SK-N-SH (cell line): ENCODE results near the gene CCDC15. TPM values are rescaled to one million over a fixed set of nuclear protein-coding genes. Genes with fewer than 3 reads are reported as not detected.

ENCODE experiments used
- CTCF ChIA-PET: fragments of 300-600, 350-600 bp; formaldehyde crosslinking; extraction: SDS; loops from one replicate; lab custom pipeline; 2021; lab: Yijun Ruan, JAX
- POLR2A ChIA-PET: fragments of 350-600 bp; sonication (Branson Sonifier 250); formaldehyde crosslinking; extraction: SDS; loops from one replicate; lab custom pipeline; 2020; ENCODE audit warnings: antibody characterized with exemption, inconsistent platforms; lab: Yijun Ruan, JAX
- DNase-seq: peaks from one replicate; pipeline ENCODE4 v3.0.0; 2012
- H2AFZ ChIP-seq: fragments of 200-600 bp; sonication (generic); 2 replicates; pipeline ENCODE4 v1.8.1; 2016; ENCODE audit warnings: antibody characterized with exemption, mild to moderate bottlenecking, low read depth
- H3F3A ChIP-seq: fragments of 200-600 bp; sonication (generic); replicated peaks from 2 replicates; pipeline ENCODE3; 2016; ENCODE audit warnings: antibody characterized with exemption, mild to moderate bottlenecking; ENCODE audit not compliant: insufficient read depth
- H3K27ac ChIP-seq, 2 experiments: fragments of 200-500 bp in 1 of 2; fragments of 200-600 bp in 1 of 2; sonication (Bioruptor generic) in 1 of 2; sonication (generic), shearing (Covaris generic) in 1 of 2; 2 replicates each; pipeline versions ENCODE4 v1.5.1 to v1.6.1; 2014 to 2016; ENCODE audit warnings: low read depth in 2 of 2, inconsistent platforms in 1 of 2, low read length in 1 of 2, mild to moderate bottlenecking in 1 of 2, mixed read lengths in 1 of 2
- H3K27me3 ChIP-seq: fragments of 200-600 bp; sonication (generic), shearing (Covaris generic); 2 replicates; pipeline ENCODE4 v1.6.1; 2016; ENCODE audit warnings: mixed run types; ENCODE audit not compliant: insufficient read depth
- H3K36me3 ChIP-seq, 2 experiments: fragments of 200-500 bp in 1 of 2; fragments of 200-600 bp in 1 of 2; sonication (Bioruptor generic) in 1 of 2; sonication (generic) in 1 of 2; replicated peaks in 1 of 2; 2 replicates each; pipeline versions ENCODE3 to v1.5.1; 2014 to 2016; ENCODE audit warnings: low read length in 1 of 2, mild to moderate bottlenecking in 1 of 2; ENCODE audit not compliant: insufficient read depth in 2 of 2, control insufficient read depth in 1 of 2
- H3K4me1 ChIP-seq, 2 experiments: fragments of 200-500 bp in 1 of 2; fragments of 200-600 bp in 1 of 2; sonication (Bioruptor generic) in 1 of 2; sonication (generic), shearing (Covaris generic) in 1 of 2; 2 replicates each; pipeline versions ENCODE4 v1.5.1 to v1.6.1; 2014 to 2016; ENCODE audit warnings: low read depth in 1 of 2, low read length in 1 of 2, mixed run types in 1 of 2; ENCODE audit not compliant: insufficient read depth in 2 of 2, control insufficient read depth in 1 of 2
- H3K4me2 ChIP-seq: fragments of 200-600 bp; sonication (generic), shearing (Covaris generic); 2 replicates; pipeline ENCODE4 v1.6.1; 2017; ENCODE audit warnings: mixed run types
- H3K4me3 ChIP-seq, 2 experiments: fragments of 200-500 bp in 1 of 2; fragments of 200-600 bp in 1 of 2; sonication (Bioruptor generic) in 1 of 2; sonication (generic), shearing (Covaris generic) in 1 of 2; 2 replicates each; pipeline versions ENCODE4 v1.5.1 to v1.8.1; 2014 to 2016; ENCODE audit warnings: low read depth in 2 of 2, inconsistent platforms in 1 of 2, low read length in 1 of 2, mild to moderate bottlenecking in 1 of 2, mixed read lengths in 1 of 2, moderate library complexity in 1 of 2
- H3K79me2 ChIP-seq: fragments of 200-600 bp; sonication (generic); 2 replicates; pipeline ENCODE4 v1.8.1; 2017; ENCODE audit warnings: mild to moderate bottlenecking; ENCODE audit not compliant: insufficient read depth
- H3K9ac ChIP-seq: fragments of 200-600 bp; sonication (generic); 2 replicates; pipeline ENCODE4 v1.6.1; 2017; ENCODE audit warnings: mixed run types
- H3K9me2 ChIP-seq: fragments of 200-600 bp; sonication (generic); 2 replicates; pipeline ENCODE4 v1.6.1; 2017; ENCODE audit warnings: mixed run types
- H3K9me3 ChIP-seq: fragments of 200-600 bp; sonication (generic); 2 replicates; pipeline ENCODE4 v1.6.1; 2017; ENCODE audit warnings: mixed run types, mild to moderate bottlenecking, moderate library complexity
- H4K20me1 ChIP-seq: fragments of 200-600 bp; sonication (generic); 2 replicates; pipeline ENCODE4 v1.6.1; 2017; ENCODE audit warnings: mild to moderate bottlenecking, mixed run types; ENCODE audit not compliant: insufficient read depth
- ELF1 ChIP-seq: IDR thresholded peaks from 2 replicates; pipeline ENCODE4 v1.4.0; 2012
- EZH2phosphoT487 ChIP-seq: fragments of 200-600 bp; sonication (generic); IDR thresholded peaks from 2 replicates; pipeline ENCODE4 v1.6.1; 2017; ENCODE audit warnings: low read depth, mixed run types, mild to moderate bottlenecking, antibody characterized with exemption, moderate library complexity, borderline replicate concordance
- FOSL2 ChIP-seq: IDR thresholded peaks from 2 replicates; pipeline ENCODE4 v1.4.0; 2012; ENCODE audit warnings: low read depth, mild to moderate bottlenecking, moderate library complexity, borderline replicate concordance
- FOXM1 ChIP-seq: IDR thresholded peaks from 2 replicates; pipeline ENCODE4 v1.4.0; 2012; ENCODE audit warnings: low read depth, mild to moderate bottlenecking
- GABPA ChIP-seq: IDR thresholded peaks from 2 replicates; pipeline ENCODE4 v1.4.0; 2012; ENCODE audit warnings: low read depth, mild to moderate bottlenecking
- GATA2 ChIP-seq: sonication (generic); formaldehyde crosslinking; IDR thresholded peaks from 2 replicates; pipeline ENCODE4 v1.5.0; 2020; ENCODE audit warnings: mild to moderate bottlenecking, missing genetic modification reagents
- MAX ChIP-seq: IDR thresholded peaks from 2 replicates; pipeline ENCODE4 v1.4.0; 2012; ENCODE audit warnings: low read depth
- MEF2A ChIP-seq: IDR thresholded peaks from 2 replicates; pipeline ENCODE4 v1.4.0; 2012; ENCODE audit warnings: low read depth, borderline replicate concordance
- MXI1 ChIP-seq: IDR thresholded peaks from 2 replicates; pipeline ENCODE4 v1.6.1; 2012; ENCODE audit warnings: mild to moderate bottlenecking, low read depth, low read length, improper control_type of control experiment
- NRF1 ChIP-seq: IDR thresholded peaks from 2 replicates; pipeline ENCODE4 v1.6.1; 2012; ENCODE audit warnings: low read depth, mild to moderate bottlenecking, low read length
- POLR2AphosphoS5 ChIP-seq: IDR thresholded peaks from 2 replicates; pipeline ENCODE4 v1.6.1; 2012; ENCODE audit warnings: low read depth, low read length
- RAD21 ChIP-seq: IDR thresholded peaks from 2 replicates; pipeline ENCODE4 v1.6.1; 2012; ENCODE audit warnings: mild to moderate bottlenecking, low read length
- RCOR1 ChIP-seq: fragments of 150-350 bp; IDR thresholded peaks from 2 replicates; pipeline ENCODE4 v1.6.1; 2017; ENCODE audit warnings: antibody characterized with exemption, low read length
- REST ChIP-seq: IDR thresholded peaks from 2 replicates; pipeline ENCODE4 v1.6.1; 2012; ENCODE audit warnings: mild to moderate bottlenecking, low read depth, low read length, moderate library complexity
- RFX5 ChIP-seq: IDR thresholded peaks from 2 replicates; pipeline ENCODE4 v1.6.1; 2012; ENCODE audit warnings: mild to moderate bottlenecking, improper control_type of control experiment, low read length
- SMC3 ChIP-seq: IDR thresholded peaks from 2 replicates; pipeline ENCODE4 v1.6.1; 2012; ENCODE audit warnings: low read depth, low read length, improper control_type of control experiment
- TAF1 ChIP-seq: IDR thresholded peaks from 2 replicates; pipeline ENCODE4 v1.6.1; 2012; ENCODE audit warnings: low read depth, mild to moderate bottlenecking, low read length, moderate library complexity, borderline replicate concordance
- TEAD4 ChIP-seq: IDR thresholded peaks from 2 replicates; pipeline ENCODE4 v1.4.0; 2012; ENCODE audit warnings: mild to moderate bottlenecking, borderline replicate concordance; ENCODE audit not compliant: insufficient read depth
- YY1 ChIP-seq: IDR thresholded peaks from 2 replicates; pipeline ENCODE4 v1.4.0; 2012; ENCODE audit warnings: low read depth, mild to moderate bottlenecking
- WGBS: methylation state at CpG from one replicate; pipeline ENCODE4 v1.1.6; 2017; ENCODE audit warnings: low lambda C conversion rate; 5-methylcytosine and 5-hydroxymethylcytosine counted together
- polyA plus RNA-seq, 3 experiments: library from polyadenylated mRNA; depleted of rRNA; stranded (reverse); fragments of >200 nt; gene quantifications; 2 replicates each; pipeline ENCODE4 v1.2.3, GENCODE V29; 2012

CCDC15 gene
- polyA plus RNA-seq, 1 of the 3 experiments (the other 2 are of a cell fraction), result 0.69 TPM

- DNase-seq, result peak; percentile 43
- Histone ChIP-seq H4K20me1 (no peaks in the 10 kb centered on the region), H3F3A (peaks cover 1% of the 10 kb centered on the region), H3K79me2 (no peaks in the 10 kb centered on the region), H3K4me2 (peak overlapping the region; percentile 65; the same call in 1 of the 2 replicates), H3K9ac (no peak overlapping the region), H3K4me3 (no peak overlapping the region; a peak in 1 of 4 replicates), H3K36me3 (no peaks in the 10 kb centered on the region), H3K9me2 (no peaks in the 10 kb centered on the region), H3K27ac (no peak overlapping the region), H3K9me3 (no peaks in the 10 kb centered on the region), H3K4me1 (peaks cover 0 to 3% of the 10 kb centered on the region in 2 experiments; a peak in 1 of 4 replicates), H3K27me3 (no peaks in the 10 kb centered on the region), H2AFZ (peak overlapping the region; percentile 88; the same call in 1 of the 2 replicates)
- 94% methylated on average over 4 of the region's 5 CpGs for WGBS
- TF ChIP-seq NRF1, result no peak
- TF ChIP-seq REST, result no peak
- no peak for TF ChIP-seq ELF1
- TF ChIP-seq EZH2phosphoT487, result no peak
- TF ChIP-seq FOXM1, result no peak
- no peak for TF ChIP-seq GATA2 (CRISPR knock-in tag)
- TF ChIP-seq TEAD4, result no peak
- no peak for TF ChIP-seq RFX5
- TF ChIP-seq MAX, result no peak
- POLR2A ChIA-PET, result interaction anchor here (0.6 to 1.5 kb wide), 4 partner anchors 29 to 647 kb away, joined by 3 to 8 read pairs (median 4); no protein-coding TSS in a partner anchor
- CTCF ChIA-PET, result interaction anchor here (0.9 to 1.2 kb wide), 2 partner anchors 23 to 83 kb away, joined by 3 read pairs; partner anchors contain the start of gene ROBO4
Measured at GRCh38 chr11:124920356-124920755, 33.6 kb upstream of the CCDC15 start.

GRCh38 chr11:124920870-124921609, 33.0 kb upstream of the CCDC15 start:
- Histone ChIP-seq H3K9me3 (no peaks in the 10 kb centered on the region), H4K20me1 (no peaks in the 10 kb centered on the region), H3K9ac (no peak overlapping the region), H3K4me3 (peak overlapping the region; percentile 26 to 42; a peak in 3 of 4 replicates), H3K9me2 (no peaks in the 10 kb centered on the region), H3K36me3 (no peaks in the 10 kb centered on the region), H2AFZ (peak overlapping the region; percentile 88), H3K4me1 (peaks cover 0 to 3% of the 10 kb centered on the region in 2 experiments; a peak in 1 of 4 replicates), H3K27ac (no peak overlapping the region), H3F3A (no peaks in the 10 kb centered on the region), H3K4me2 (peak overlapping the region; percentile 65), H3K79me2 (no peaks in the 10 kb centered on the region), H3K27me3 (no peaks in the 10 kb centered on the region)
- peak; percentile 94 for DNase-seq
- POLR2A ChIA-PET, result interaction anchor here (0.6 to 1.5 kb wide), 2 partner anchors 30 to 45 kb away, joined by 3 to 8 read pairs; no protein-coding TSS in a partner anchor
- TF ChIP-seq GABPA, result peak; percentile 49
- TF ChIP-seq RAD21, result no peak
- no peak for TF ChIP-seq TEAD4
- TF ChIP-seq EZH2phosphoT487, result no peak
- no peak for TF ChIP-seq YY1
- TF ChIP-seq MEF2A, result no peak
- 0 out of 2 replicates have a peak, but pooled peaks have one; percentile 13 for TF ChIP-seq TAF1
- TF ChIP-seq RCOR1, result no peak
- peak; percentile 8; the same call in 1 of the 2 replicates for TF ChIP-seq NRF1
- TF ChIP-seq MXI1, result 0 out of 2 replicates have a peak, but pooled peaks have one; percentile 20
- no peak for TF ChIP-seq POLR2AphosphoS5
- peak; percentile 59; the same call in 1 of the 2 replicates for TF ChIP-seq MAX
- no peak for TF ChIP-seq RFX5
- TF ChIP-seq FOSL2, result no peak
- TF ChIP-seq GATA2 (CRISPR knock-in tag), result no peak
- TF ChIP-seq SMC3, result no peak
- CTCF ChIA-PET, result interaction anchor here (0.5 to 1.2 kb wide), 4 partner anchors 15 to 150 kb away, joined by 3 to 4 read pairs (median 3); partner anchors contain the start of gene HEPACAM
- 20% methylated on average over 10 of the region's 82 CpGs for WGBS
